HepG2 (cell line): ENCODE results near the gene THBS1. TPM values are rescaled to one million over a fixed set of nuclear protein-coding genes. Genes with fewer than 3 reads are reported as not detected.
A peak's percentile ranks its signal among the peaks of the same experiment; 100 is the strongest.

Experiments
- AGO2 ChIP-seq: fragments of 200-400 bp; formaldehyde crosslinking; optimal IDR thresholded peaks from 2 replicates; pipeline ENCODE3; 2017; ENCODE audit warnings: mild to moderate bottlenecking, low read depth, low read length, moderate library complexity
- AHR ChIP-seq: IDR thresholded peaks from 2 replicates; pipeline ENCODE4 v1.6.1; 2018; ENCODE audit warnings: missing genetic modification reagents, missing compliant biosample characterization
- CC2D1A ChIP-seq: sonication (generic); formaldehyde crosslinking; IDR thresholded peaks from 2 replicates; pipeline ENCODE4 v1.8.1; 2023; ENCODE audit warnings: mild to moderate bottlenecking, missing genetic modification reagents
- EED ChIP-seq: sonication (generic); formaldehyde crosslinking; IDR thresholded peaks from 2 replicates; pipeline ENCODE4 v1.5.0; 2020; ENCODE audit warnings: mild to moderate bottlenecking, missing genetic modification reagents
- GABPB1 ChIP-seq: IDR thresholded peaks from 2 replicates; pipeline ENCODE4 v1.6.1; 2016; ENCODE audit warnings: mild to moderate bottlenecking, missing genetic modification reagents, moderate library complexity, missing compliant biosample characterization
- GFI1 ChIP-seq: sonication (generic); formaldehyde crosslinking; IDR thresholded peaks from 2 replicates; pipeline ENCODE4 v1.5.0; 2020; ENCODE audit warnings: missing genetic modification reagents, mild to moderate bottlenecking, borderline replicate concordance
- GTF3A ChIP-seq: sonication (generic); formaldehyde crosslinking; conservative IDR thresholded peaks from 2 replicates; pipeline ENCODE4 v1.4.0; 2020; ENCODE audit warnings: mild to moderate bottlenecking, missing genetic modification reagents
- KDM3A ChIP-seq: IDR thresholded peaks from 2 replicates; pipeline ENCODE4 v1.6.1; 2018; ENCODE audit warnings: low read depth, missing compliant biosample characterization
- NCOA1 ChIP-seq: sonication (generic); formaldehyde crosslinking; IDR thresholded peaks from 2 replicates; pipeline ENCODE4 v1.9.0; 2021; ENCODE audit warnings: missing genetic modification reagents
- REPIN1 ChIP-seq: sonication (generic); formaldehyde crosslinking; IDR thresholded peaks from 2 replicates; pipeline ENCODE4 v1.8.0; 2022; ENCODE audit warnings: missing genetic modification reagents, low read depth, mild to moderate bottlenecking, borderline replicate concordance
- SAFB2 ChIP-seq: sonication (generic); formaldehyde crosslinking; IDR thresholded peaks from 2 replicates; pipeline ENCODE4 v1.5.1; 2020; ENCODE audit warnings: missing genetic modification reagents, low read depth, mild to moderate bottlenecking, borderline replicate concordance
- TGIF2 ChIP-seq: IDR thresholded peaks from 2 replicates; pipeline ENCODE4 v1.6.1; 2016; ENCODE audit warnings: control low read depth, missing compliant biosample characterization
- TSC22D2 ChIP-seq: sonication (generic); formaldehyde crosslinking; IDR thresholded peaks from 2 replicates; pipeline ENCODE4 v1.5.1; 2020; ENCODE audit warnings: missing genetic modification reagents, mild to moderate bottlenecking, borderline replicate concordance
- ZBTB3 ChIP-seq: sonication (generic); formaldehyde crosslinking; IDR thresholded peaks from 2 replicates; pipeline ENCODE4 v1.4.0; 2020; ENCODE audit warnings: low read depth, mild to moderate bottlenecking, moderate library complexity, missing genetic modification reagents, borderline replicate concordance
- ZMYM4 ChIP-seq: sonication (generic); formaldehyde crosslinking; IDR thresholded peaks from 2 replicates; pipeline ENCODE4 v1.8.1; 2023; ENCODE audit warnings: mild to moderate bottlenecking, missing genetic modification reagents
- ZNF251 ChIP-seq: sonication (generic); formaldehyde crosslinking; IDR thresholded peaks from 2 replicates; pipeline ENCODE4 v1.9.0; 2021; ENCODE audit warnings: mild to moderate bottlenecking, missing genetic modification reagents
- ZNF44 ChIP-seq: sonication (generic); formaldehyde crosslinking; IDR thresholded peaks from 2 replicates; pipeline ENCODE4 v1.5.1; 2020; ENCODE audit warnings: mild to moderate bottlenecking, missing genetic modification reagents
- ZNF589 ChIP-seq: sonication (generic); formaldehyde crosslinking; conservative IDR thresholded peaks from 2 replicates; pipeline ENCODE4 v1.8.0; 2022; ENCODE audit warnings: mild to moderate bottlenecking, moderate library complexity, missing genetic modification reagents
- polyA plus RNA-seq, 8 experiments: library from polyadenylated mRNA; depleted of rRNA in 3 of 8; stranded (reverse) in 7 of 8; unstranded in 1 of 8; fragments of >200 nt; fragmentation: Illumina TruSeq in 4 of 8; extraction: Trizol in 4 of 8; gene quantifications; 2 replicates each; pipeline versions ENCODE4 v1.2.1 to v1.2.3, GENCODE V29; 2011 to 2016; ENCODE audit warnings: low read depth in 4 of 8, missing spikeins in 1 of 8, mixed read lengths in 1 of 8; ENCODE audit not compliant: insufficient read depth in 1 of 8
- total RNA-seq, 5 experiments: library from RNA; depleted of rRNA; stranded (reverse); fragments of >200 nt; fragmentation: Illumina TruSeq; extraction: Trizol; gene quantifications; 2 replicates each; pipeline ENCODE4 v1.2.3, GENCODE V29; 2016; ENCODE audit warnings: low read depth in 1 of 5
- TF ChIP-seq, protein P1 (sequence below): sonication (generic); formaldehyde crosslinking; IDR thresholded peaks from 2 replicates; pipeline ENCODE4 v1.4.0; 2020; ENCODE audit warnings: low read depth, mild to moderate bottlenecking, missing genetic modification reagents
- TF ChIP-seq, protein P2 (sequence below): sonication (generic); formaldehyde crosslinking; IDR thresholded peaks from 2 replicates; pipeline ENCODE4 v1.9.0; 2022; ENCODE audit warnings: missing genetic modification reagents, mild to moderate bottlenecking, borderline replicate concordance
- TF ChIP-seq, protein P3 (sequence below), 2 experiments: fragments of 450-650 bp in 1 of 2; sonication (generic) in 1 of 2; formaldehyde crosslinking; IDR thresholded peaks; 2 replicates each; pipeline versions ENCODE4 v1.5.0 to v1.8.0; 2020 to 2022; ENCODE audit warnings: mild to moderate bottlenecking in 1 of 2, missing genetic modification reagents in 1 of 2
- TF ChIP-seq, protein P4 (sequence below): sonication (generic); formaldehyde crosslinking; IDR thresholded peaks from 2 replicates; pipeline ENCODE4 v1.8.0; 2022; ENCODE audit warnings: mild to moderate bottlenecking, missing genetic modification reagents, borderline replicate concordance

Gene THBS1
- total and polyA plus RNA-seq, 2 of the 13 experiments (the other 11 are each of a cell fraction or from before 2014, with no cell fraction given): 54.7 to 67.1 TPM

DNA sequence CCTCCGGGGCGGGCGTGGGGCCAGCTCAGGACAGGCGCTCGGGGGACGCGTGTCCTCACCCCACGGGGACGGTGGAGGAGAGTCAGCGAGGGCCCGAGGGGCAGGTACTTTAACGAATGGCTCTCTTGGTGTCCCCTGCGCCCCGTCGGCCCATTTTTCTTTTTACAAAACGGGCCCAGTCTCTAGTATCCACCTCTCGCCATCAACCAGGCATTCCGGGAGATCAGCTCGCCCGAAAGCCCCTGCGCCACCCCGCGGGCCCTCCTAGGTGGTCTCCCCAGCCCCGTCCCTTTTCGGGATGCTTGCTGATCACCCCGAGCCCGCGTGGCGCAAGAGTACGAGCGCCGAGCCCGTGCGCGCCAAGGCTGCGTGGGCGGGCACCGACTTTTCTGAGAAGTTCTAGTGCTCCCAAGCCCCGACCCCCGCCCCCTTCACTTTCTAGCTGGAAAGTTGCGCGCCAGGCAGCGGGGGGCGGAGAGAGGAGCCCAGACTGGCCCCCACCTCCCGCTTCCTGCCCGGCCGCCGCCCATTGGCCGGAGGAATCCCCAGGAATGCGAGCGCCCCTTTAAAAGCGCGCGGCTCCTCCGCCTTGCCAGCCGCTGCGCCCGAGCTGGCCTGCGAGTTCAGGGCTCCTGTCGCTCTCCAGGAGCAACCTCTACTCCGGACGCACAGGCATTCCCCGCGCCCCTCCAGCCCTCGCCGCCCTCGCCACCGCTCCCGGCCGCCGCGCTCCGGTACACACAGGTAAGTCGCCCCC is at the start of gene THBS1 (continued):
- TF ChIP-seq, protein P1, sequence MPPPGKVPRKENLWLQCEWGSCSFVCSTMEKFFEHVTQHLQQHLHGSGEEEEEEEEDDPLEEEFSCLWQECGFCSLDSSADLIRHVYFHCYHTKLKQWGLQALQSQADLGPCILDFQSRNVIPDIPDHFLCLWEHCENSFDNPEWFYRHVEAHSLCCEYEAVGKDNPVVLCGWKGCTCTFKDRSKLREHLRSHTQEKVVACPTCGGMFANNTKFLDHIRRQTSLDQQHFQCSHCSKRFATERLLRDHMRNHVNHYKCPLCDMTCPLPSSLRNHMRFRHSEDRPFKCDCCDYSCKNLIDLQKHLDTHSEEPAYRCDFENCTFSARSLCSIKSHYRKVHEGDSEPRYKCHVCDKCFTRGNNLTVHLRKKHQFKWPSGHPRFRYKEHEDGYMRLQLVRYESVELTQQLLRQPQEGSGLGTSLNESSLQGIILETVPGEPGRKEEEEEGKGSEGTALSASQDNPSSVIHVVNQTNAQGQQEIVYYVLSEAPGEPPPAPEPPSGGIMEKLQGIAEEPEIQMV (CRISPR knock-in tag): 0 out of 2 replicates have a peak, but pooled peaks have one; percentile 34
- TF ChIP-seq ZNF44: 0 out of 2 replicates have a peak, but pooled peaks have one; percentile 16
- no peak for TF ChIP-seq ZNF251
- TF ChIP-seq, protein P2, sequence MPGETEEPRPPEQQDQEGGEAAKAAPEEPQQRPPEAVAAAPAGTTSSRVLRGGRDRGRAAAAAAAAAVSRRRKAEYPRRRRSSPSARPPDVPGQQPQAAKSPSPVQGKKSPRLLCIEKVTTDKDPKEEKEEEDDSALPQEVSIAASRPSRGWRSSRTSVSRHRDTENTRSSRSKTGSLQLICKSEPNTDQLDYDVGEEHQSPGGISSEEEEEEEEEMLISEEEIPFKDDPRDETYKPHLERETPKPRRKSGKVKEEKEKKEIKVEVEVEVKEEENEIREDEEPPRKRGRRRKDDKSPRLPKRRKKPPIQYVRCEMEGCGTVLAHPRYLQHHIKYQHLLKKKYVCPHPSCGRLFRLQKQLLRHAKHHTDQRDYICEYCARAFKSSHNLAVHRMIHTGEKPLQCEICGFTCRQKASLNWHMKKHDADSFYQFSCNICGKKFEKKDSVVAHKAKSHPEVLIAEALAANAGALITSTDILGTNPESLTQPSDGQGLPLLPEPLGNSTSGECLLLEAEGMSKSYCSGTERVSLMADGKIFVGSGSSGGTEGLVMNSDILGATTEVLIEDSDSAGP (CRISPR knock-in tag): peak; percentile 61; the same call in 1 of the 2 replicates
- TF ChIP-seq AHR (CRISPR knock-in tag): peak; percentile 21; the same call in 1 of the 2 replicates
- TF ChIP-seq ZNF589 (CRISPR knock-in tag): 0 out of 2 replicates have a peak, but pooled peaks have one; percentile 44
- TF ChIP-seq GFI1: peak; percentile 38; the same call in 1 of the 2 replicates
- 0 out of 2 replicates have a peak, but pooled peaks have one; percentile 75 for TF ChIP-seq CC2D1A
- 0 out of 2 replicates have a peak, but pooled peaks have one; percentile 59 for TF ChIP-seq REPIN1 (CRISPR knock-in tag)
- 0 out of 2 replicates have a peak, but pooled peaks have one; percentile 3 for TF ChIP-seq NCOA1 (CRISPR knock-in tag)
- TF ChIP-seq SAFB2: peak; percentile 75; the same call in 1 of the 2 replicates
- TF ChIP-seq, protein P3, sequence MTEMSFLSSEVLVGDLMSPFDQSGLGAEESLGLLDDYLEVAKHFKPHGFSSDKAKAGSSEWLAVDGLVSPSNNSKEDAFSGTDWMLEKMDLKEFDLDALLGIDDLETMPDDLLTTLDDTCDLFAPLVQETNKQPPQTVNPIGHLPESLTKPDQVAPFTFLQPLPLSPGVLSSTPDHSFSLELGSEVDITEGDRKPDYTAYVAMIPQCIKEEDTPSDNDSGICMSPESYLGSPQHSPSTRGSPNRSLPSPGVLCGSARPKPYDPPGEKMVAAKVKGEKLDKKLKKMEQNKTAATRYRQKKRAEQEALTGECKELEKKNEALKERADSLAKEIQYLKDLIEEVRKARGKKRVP (CRISPR knock-in tag; IDR thresholded peaks at IDR 0.05): 0 out of 4 replicates have a peak, but pooled peaks of 1 of the 2 experiments have one; percentile 39
- TF ChIP-seq GTF3A (CRISPR knock-in tag): peak; percentile 68; the same call in 1 of the 2 replicates
- no peak for TF ChIP-seq ZBTB3
- TF ChIP-seq EED (CRISPR knock-in tag): 0 out of 2 replicates have a peak, but pooled peaks have one; percentile 31
- TF ChIP-seq TGIF2 (CRISPR knock-in tag): peak; percentile 53; the same call in 1 of the 2 replicates
- TF ChIP-seq, protein P4, sequence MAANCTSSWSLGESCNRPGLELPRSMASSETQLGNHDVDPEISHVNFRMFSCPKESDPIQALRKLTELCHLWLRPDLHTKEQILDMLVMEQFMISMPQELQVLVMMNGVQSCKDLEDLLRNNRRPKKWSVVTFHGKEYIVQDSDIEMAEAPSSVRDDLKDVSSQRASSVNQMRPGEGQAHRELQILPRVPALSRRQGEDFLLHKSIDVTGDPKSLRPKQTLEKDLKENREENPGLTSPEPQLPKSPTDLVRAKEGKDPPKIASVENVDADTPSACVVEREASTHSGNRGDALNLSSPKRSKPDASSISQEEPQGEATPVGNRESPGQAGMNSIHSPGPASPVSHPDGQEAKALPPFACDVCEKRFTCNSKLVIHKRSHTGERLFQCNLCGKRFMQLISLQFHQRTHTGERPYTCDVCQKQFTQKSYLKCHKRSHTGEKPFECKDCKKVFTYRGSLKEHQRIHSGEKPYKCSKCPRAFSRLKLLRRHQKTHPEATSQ (CRISPR knock-in tag): peak; percentile 72; the same call in 1 of the 2 replicates
- 0 out of 2 replicates have a peak, but pooled peaks have one; percentile 49 for TF ChIP-seq TSC22D2
- peak; percentile 80; the same call in 1 of the 2 replicates for TF ChIP-seq KDM3A
- TF ChIP-seq ZMYM4 (CRISPR knock-in tag): peak; percentile 90
- peak; percentile 77 for TF ChIP-seq AGO2
- peak; percentile 82 for TF ChIP-seq GABPB1
